GM12801 (cell line): ENCODE results near the gene MID1.

ENCODE experiments used
- CTCF ChIP-seq: IDR thresholded peaks from one replicate; pipeline ENCODE4 v1.5.1; 2011; ENCODE audit warnings: control low read depth; ENCODE audit not compliant: insufficient read length; ENCODE audit errors: extremely low read depth

Gene MID1

DNA sequence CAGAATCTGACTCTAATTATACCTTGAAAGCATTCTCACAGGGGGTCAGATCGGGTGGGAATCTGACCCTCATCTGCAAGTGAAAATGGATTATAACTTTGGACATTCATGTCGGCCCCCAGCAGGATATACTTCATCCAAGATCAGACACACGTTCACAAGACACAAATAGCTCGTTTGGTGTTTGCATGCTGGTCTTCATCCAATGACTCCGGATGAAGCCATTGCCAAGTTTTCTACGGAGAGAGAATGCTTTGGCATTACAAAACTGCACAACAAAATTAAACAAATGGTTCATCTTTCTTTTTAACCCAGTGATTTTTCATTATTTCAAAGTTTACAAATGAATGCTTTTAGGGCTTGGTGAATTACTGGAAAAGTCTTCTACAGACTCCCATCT lies 105.5 kb downstream of the MID1 start:
- no peak for TF ChIP-seq CTCF

DNA sequence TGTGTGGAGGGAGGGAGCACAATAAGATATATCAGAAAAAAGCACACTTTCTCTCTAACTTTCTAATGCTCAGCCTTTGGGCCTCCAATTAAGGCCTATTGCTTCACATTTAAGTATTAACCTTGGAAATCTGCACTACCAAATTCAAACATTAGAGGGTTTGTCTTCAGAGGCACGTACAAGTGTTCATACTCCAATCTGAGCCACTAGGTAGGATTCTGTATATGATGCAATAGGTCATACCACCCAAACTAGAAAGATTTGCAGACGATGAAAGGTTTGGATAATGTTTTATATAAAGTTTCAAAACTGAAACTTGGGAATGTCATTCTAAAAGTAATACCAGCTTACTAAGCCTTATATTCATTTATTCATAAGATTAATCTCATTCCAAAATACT lies 106.4 kb downstream of the MID1 start:
- TF ChIP-seq CTCF, result no peak

- no peak for TF ChIP-seq CTCF
These were observed 107.6 kb downstream of the MID1 start for GRCh38 chrX:10512741-10513140.

DNA sequence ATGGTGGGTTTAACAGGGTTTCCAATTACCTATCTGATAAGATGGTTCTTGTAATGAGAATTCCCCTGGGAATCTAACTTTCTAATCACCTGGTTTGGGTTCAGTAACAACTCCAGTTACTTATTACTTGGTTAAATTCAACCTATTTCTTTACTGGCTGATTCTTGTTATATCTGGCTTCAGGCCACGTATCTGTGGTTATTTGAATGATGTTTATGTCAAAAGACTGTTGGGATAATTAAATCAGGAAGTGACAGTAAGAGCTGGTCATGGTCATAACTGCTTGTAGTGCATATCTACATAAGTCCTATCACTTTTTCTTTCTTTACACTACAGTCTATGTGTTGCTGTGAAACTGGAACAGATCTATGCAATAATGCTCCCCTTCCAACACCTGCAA lies 108.1 kb downstream of the MID1 start:
- no peak for TF ChIP-seq CTCF

DNA sequence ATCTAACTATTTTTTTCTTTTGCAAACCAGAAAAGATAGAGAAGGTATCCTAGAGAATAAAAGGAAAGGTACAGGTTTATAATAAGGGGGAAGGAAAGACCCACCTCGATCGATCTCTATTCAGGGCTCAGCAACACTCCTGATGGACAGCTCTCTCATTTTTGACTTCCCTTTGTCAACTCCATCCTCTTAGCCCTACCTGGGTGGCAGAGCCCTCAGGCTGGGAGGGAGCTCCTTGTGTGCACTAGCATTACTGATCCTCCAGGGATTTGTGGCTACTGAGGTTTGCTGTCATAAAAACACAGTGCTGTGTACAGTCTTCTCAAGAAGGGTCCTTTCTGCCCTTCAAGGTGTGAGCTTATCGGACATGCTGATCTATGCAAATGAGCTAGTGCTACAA lies 111.0 kb downstream of the MID1 start:
- no peak for TF ChIP-seq CTCF

GRCh38 chrX:10508891-10509290 lies 111.5 kb downstream of the MID1 start:
- TF ChIP-seq CTCF, result no peak

DNA sequence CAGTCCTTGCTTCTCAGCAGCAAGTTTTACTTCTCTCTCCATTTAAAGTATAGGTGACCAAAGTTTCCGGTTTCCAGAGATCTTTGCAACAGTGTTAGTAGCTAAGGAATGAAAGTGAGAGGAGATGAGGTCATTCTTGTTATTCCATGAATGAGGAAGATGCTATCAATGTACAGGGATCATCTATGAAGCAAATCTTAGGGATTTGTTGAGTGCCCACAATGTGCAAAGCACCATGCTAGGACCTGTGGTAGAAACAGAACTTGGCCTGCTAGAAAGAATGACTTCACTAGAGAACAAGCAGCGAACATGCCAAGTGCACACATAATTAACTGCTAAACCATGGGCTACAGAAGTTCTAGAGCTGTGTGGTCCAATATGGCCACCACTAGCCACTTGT lies 112.5 kb downstream of the MID1 start:
- no peak for TF ChIP-seq CTCF

- no peak for TF ChIP-seq CTCF
These were observed 113.2 kb downstream of the MID1 start for GRCh38 chrX:10507181-10507580.
